SKM-1 treated with dmso at 0.1 percent for 144 hours (cell line): ENCODE data around the gene LRRC3.
"Not testable (repeated sequence)": the region's sequence is repeated elsewhere in the genome, so short reads cannot be mapped to it uniquely, and the experiment has no call there.

Experiments used
- DNase-seq: peaks from one replicate; lab custom pipeline; 2025; ENCODE audit not compliant: unreplicated experiment; lab: John Stamatoyannopoulos, UW

Gene LRRC3

GRCh38 chr21:44478124-44478800 lies 23.0 kb downstream of the LRRC3 start:
- DNase-seq = no peak

DNA sequence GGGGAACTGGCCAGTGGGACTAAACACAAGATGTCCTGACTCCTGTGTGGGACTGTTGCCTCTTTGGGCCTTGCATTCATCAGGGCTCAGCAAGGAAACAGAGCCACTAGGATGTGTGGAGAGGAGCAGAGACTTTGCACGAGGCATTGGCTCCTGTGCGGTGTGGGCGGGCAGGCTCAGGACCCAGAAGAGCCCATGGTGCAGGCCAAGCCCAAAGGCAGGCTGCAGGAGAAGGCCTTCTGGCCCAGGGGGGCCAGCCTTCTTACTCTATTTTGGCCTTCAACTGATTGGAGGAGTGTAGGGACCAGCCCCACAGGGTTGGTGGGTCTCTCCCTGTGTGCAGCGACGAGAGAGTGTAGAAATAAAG lies 23.5 kb downstream of the LRRC3 start:
- no peak for DNase-seq

DNA sequence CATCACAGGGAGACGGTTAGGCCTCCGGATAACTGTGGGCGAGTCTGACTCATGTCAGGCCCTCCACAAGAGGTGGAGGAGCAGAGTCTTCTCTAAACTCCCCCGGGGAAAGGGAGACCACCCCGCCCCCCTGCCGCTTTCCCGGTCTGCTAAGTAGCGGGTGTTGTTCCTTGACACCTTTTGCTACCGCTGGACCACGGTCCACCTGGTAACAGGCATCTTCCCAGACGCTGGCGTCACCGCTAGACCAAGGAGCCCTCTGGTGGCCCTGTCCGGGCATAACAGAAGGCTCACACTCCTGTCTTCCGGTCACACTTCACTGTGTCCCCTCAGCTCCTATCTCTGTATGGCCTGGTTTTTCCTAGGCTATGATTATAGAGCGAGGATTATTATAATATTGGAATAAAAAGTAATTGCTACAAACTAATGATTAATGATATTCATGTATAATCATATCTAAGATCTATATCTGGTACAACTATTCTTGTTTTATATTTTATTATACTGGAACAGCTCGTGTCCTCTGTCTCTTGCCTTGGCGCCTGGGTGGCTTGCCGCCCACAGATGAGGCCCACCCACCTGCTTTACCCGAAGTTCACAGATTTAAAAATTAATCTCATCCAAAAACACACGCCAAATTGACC lies 24.4 kb downstream of the LRRC3 start:
- not testable (repeated sequence) for DNase-seq

GRCh38 chr21:44480200-44481053 lies 25.1 kb downstream of the LRRC3 start:
- DNase-seq = no peak

DNA sequence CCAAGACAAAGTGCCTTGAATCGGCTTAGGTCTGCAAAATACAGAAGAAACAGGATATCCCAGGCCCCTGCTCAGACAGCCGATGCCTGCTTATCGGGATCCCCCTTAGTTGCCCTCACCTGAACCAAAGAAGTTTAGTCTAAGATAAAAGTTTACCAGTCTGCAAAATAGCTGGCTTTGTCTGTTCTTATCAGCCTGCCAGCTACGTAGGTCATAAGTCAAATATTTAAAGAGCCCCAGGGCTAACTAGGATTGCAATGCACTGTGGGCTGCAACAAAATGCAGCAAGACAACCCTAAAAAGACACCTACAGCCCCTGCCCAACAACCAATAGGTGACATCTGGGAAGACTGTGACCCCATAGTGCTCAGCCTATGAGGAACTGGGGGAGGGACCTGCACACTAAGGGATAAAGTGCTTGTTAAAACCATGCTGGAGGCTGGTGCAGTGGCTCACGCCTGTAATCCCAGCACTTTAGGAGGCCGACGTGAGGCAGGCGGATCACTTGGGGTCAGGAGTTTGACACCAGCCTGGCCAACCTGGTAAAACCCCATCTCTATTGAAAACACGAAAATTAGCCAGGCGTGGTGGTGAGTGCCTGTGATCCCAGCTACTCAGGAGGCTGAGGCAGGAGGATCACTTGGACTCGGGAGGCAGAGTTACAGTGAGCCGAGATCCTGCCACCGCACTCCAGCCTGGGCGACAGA lies 27.4 kb downstream of the LRRC3 start:
- no peak for DNase-seq

DNA sequence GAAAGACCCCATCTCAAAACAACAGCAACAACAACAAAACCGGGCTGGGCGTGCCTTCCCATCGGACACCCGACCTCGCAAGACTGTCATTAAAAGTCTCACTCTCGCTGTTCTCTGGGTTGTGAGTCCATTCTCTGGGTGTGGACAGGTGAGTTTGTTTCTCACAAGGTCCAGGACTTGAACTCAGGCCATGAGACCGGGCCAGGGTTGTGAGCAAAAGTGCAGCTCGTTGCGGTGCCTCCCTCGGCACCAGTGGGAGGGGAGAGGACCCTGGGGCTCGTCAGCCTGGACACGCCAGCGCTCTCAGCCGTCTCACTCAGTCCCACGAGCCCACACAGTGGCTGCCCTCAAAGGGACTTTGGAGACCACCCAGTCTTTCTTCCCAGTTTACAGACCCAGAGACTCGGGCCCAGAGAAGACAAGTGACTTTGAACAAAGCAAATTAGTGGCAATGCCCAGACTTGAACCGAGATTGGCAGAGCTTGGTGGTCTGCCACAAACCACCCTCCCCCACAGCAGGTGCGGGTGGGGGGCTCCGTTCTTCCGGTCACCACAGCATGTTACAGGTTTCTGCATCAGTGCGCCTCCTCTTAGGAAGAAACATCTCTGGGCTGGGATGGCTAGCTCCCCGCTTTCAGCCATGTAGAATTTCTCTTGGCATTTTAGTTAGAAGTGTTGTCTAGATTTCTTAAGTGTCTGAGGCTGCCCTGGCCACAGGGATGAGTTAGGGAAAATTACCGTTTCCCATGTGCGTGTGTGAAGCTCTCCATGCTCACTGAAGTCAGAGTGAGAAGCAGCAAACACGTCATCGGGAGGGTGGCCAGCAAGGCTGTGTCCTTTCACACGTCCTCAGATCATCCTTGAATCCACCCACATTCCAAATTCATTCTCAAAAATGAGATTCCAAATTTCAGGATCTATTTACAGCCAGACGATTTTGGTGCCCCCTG lies 28.3 kb downstream of the LRRC3 start:
- no peak for DNase-seq

- DNase-seq = no peak
Measured at GRCh38 chr21:44484498-44485253, 29.4 kb downstream of the LRRC3 start.

DNA sequence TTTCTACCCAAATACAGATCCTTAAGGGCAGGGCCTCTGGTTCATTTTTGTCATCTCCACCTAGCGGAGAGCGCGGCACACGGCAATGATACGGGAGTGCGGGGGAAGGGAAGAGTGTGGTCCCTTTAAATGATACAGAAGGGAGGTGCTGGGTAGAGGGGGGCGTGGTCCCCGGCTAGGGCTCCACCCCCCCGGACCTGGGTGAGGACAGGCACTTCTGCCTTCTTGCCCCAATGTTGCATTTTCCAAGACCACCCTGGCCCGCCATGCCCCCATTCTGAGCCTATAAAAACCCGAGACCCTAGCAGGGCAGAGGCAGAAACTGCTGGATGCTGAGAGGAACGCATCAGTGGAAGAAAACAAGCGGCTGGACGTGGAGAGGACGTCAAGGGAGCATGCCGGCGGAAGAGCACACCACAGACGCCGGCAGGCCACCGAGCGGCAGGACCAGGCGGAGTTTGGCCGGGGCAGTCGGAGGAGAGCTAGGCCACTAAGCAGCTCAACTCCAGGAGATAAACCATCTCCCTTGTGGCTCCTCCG lies 30.0 kb downstream of the LRRC3 start:
- DNase-seq = no peak

- DNase-seq = no peak
Measured at GRCh38 chr21:44485796-44486195, 30.5 kb downstream of the LRRC3 start.

- DNase-seq = no peak
Measured at GRCh38 chr21:44486302-44486701, 31.0 kb downstream of the LRRC3 start.

GRCh38 chr21:44487831-44488230 lies 32.5 kb downstream of the LRRC3 start:
- peak; percentile 21 for DNase-seq

- no peak for DNase-seq
Measured at GRCh38 chr21:44489962-44490361, 34.7 kb downstream of the LRRC3 start.

DNA sequence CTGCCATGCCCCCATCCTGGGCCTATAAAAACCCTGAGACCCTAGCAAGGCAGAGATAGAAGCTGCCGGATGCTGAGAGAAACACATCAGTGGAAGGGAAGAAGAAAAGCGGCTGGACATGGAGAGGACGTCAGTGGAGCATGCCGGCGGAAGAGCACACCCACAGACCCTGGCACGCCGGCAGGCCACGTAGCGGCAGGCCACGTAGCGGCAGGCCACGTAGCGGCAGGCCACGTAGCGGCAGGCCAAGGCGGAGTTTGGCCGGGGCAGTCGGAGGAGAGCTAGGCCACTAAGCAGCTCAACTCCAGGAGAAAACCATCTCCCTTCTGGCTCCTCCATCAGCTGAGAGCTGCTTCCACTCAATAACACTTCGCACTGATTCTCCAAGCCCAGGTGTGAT lies 35.1 kb downstream of the LRRC3 start:
- DNase-seq = no peak

- DNase-seq = no peak
Measured at GRCh38 chr21:44490816-44491215, 35.5 kb downstream of the LRRC3 start.

- peak; percentile 32 for DNase-seq
Measured at GRCh38 chr21:44492567-44493385, 37.5 kb downstream of the LRRC3 start.

- no peak for DNase-seq
Measured at GRCh38 chr21:44494418-44494817, 39.1 kb downstream of the LRRC3 start.

GRCh38 chr21:44494956-44495355 lies 39.6 kb downstream of the LRRC3 start:
- no peak for DNase-seq
